ENCODE results near the gene LIF.
A peak's percentile ranks its signal among the peaks of the same experiment; 100 is the strongest.

Gene LIF

DNA sequence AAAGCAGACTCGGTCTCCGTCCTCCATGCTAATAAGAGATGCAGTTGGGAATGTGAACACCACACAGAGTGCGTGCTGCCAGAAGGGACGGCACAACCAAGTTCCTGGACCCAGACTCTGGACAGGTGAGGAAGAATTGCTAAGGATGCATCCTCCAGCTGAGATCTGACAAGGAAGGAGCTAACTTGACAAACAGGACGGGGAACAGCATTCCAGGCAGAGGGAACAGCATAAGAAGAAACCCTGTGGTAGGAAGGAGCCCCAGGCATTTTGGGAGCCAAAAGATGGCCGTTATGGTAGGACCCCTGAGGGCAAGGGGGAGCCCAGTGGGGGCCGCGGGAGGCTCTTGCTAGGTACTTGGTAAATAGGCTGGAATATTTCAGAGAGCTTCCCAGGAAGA is 14.1 kb upstream of the LIF start:
- TF ChIP-seq, protein P1, sequence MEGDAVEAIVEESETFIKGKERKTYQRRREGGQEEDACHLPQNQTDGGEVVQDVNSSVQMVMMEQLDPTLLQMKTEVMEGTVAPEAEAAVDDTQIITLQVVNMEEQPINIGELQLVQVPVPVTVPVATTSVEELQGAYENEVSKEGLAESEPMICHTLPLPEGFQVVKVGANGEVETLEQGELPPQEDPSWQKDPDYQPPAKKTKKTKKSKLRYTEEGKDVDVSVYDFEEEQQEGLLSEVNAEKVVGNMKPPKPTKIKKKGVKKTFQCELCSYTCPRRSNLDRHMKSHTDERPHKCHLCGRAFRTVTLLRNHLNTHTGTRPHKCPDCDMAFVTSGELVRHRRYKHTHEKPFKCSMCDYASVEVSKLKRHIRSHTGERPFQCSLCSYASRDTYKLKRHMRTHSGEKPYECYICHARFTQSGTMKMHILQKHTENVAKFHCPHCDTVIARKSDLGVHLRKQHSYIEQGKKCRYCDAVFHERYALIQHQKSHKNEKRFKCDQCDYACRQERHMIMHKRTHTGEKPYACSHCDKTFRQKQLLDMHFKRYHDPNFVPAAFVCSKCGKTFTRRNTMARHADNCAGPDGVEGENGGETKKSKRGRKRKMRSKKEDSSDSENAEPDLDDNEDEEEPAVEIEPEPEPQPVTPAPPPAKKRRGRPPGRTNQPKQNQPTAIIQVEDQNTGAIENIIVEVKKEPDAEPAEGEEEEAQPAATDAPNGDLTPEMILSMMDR (conservative IDR thresholded peaks at IDR 0.05; ENCODE audit: control insufficient read depth, insufficient read depth, low read depth, low read length) = no peak
- no peak overlapping the region for H3K4me3 ChIP-seq (ENCODE audit: control insufficient read depth, low read depth, low read length)
- DNase-seq (ENCODE audit: low read depth) = no peak

DNA sequence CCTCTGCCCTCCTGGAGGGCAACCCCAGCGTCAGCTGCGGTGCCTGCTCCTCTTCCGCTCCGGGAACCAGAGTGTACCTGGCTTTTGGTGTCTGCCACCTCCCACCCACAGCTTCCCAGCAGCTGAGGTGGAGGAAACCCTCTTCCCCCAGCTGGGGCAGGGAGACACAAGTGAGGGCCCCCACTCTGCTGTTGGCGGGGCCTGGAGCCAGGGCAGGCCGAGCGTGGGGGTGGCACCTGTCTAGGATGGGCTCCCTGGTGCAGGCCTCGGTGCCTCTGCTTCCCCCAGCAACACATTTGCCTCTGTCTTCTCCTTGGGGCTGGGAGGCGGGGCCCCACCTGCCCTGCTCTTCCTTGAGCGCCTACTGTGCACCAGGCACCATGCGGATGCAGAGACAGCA is 13.7 kb upstream of the LIF start:
- H3K4me3 ChIP-seq (ENCODE audit: control insufficient read depth, low read depth, low read length) = no peak overlapping the region
- no peak for DNase-seq (ENCODE audit: low read depth)
- TF ChIP-seq, protein P1 (conservative IDR thresholded peaks at IDR 0.05; ENCODE audit: control insufficient read depth, insufficient read depth, low read depth, low read length) = no peak

DNA sequence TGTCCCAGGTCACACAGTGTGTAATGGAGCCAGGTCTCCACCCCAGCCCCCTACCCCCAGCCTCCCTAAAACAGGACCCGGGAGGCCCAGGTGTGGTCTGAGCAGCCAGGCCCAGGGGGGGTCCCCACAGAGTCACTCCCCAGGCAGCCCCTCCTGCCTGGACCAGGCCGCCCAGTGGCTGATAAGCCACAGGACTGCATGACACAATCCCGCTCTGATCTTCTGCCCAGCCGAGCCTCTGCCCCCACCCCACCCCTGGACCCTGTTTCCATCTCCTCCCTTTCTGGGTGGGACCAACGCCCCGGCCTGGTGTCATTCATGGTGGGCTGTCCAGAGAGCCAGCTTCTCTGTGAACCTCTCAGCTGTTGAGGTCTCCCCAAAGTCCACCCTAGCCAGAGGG is 7.8 kb upstream of the LIF start:
- TF ChIP-seq, protein P1 (conservative IDR thresholded peaks at IDR 0.05; ENCODE audit: control insufficient read depth, insufficient read depth, low read depth, low read length) = no peak
- no peak for DNase-seq (ENCODE audit: low read depth)
- no peak overlapping the region for H3K4me3 ChIP-seq (ENCODE audit: control insufficient read depth, low read depth, low read length)

DNA sequence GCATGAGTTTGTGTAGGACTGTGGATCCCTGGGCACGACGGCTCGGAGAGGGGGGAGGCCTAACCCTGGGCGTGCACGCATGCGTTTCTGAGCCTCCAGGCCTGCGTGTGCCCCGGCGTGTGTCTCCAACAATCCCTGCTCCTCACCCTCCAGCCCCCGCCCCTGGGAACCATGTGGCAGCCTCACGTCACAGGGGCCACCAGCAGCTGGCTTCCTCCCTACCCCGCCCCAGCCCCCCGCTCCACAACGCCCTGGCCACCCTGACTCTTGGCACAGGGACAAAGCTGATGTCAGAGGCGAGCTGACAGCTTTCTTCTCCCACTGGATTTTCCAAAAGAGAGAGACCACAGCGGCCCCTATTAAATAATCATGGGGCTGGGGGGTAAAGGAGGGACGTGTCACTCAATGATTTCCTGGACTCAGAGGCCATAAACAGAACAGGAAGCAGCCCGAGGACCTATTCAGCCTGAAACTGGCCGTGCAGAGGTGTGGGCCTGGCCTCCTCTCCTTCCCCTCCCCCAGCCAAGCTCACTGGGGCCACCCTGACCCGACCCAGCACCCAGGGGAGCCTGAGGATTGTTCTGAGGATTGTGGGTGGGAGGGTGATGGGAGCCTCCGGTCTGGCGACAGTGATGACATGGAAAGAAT is 6.8 kb upstream of the LIF start:
- H3K4me3 ChIP-seq (ENCODE audit: control insufficient read depth, low read depth, low read length) = no peak overlapping the region
- TF ChIP-seq, protein P1 (conservative IDR thresholded peaks at IDR 0.05; ENCODE audit: control insufficient read depth, insufficient read depth, low read depth, low read length) = no peak
- DNase-seq (ENCODE audit: low read depth) = peak; percentile 47

DNA sequence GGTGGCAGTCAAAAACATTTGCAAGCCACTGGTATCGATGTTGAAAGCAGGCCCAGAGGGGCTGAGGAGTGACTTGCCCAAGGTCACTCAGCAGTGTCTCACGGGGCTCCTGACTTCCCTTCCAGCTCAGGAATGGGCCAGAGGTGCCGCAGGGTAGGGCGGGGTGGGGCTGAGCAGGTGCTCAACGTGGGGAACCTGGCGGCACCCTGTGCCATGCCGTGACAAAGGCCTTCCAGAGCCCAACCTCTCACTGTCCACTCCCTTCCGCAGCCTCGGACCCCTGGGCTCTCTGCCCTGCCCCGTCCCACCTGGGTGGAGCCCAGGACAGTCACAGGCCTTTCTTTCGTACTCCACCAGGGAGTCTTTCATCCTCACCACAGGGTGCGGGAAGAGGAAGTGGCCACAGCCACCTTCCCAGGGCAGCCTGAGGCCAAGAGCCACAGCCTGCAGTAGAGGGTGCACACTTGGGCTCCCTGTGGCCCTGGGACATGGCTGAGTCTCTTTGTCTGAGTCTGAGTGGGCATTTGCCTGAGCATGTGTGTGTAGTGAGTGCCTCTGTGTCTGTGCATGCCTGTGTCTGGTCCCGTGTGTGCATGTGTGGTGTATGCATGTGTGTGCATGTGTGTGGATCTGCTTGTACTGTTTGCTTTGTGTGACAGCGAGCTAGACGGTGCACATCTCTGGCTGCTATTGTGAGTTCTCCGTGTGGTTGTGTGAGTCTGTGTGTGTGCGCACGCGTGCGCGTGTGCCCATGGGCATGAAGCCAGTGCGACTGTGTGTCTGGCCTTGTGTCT is 6.0 kb upstream of the LIF start:
- H3K4me3 ChIP-seq (ENCODE audit: control insufficient read depth, low read depth, low read length) = no peak overlapping the region
- no peak for DNase-seq (ENCODE audit: low read depth)
- TF ChIP-seq, protein P1 (conservative IDR thresholded peaks at IDR 0.05; ENCODE audit: control insufficient read depth, insufficient read depth, low read depth, low read length) = no peak

DNA sequence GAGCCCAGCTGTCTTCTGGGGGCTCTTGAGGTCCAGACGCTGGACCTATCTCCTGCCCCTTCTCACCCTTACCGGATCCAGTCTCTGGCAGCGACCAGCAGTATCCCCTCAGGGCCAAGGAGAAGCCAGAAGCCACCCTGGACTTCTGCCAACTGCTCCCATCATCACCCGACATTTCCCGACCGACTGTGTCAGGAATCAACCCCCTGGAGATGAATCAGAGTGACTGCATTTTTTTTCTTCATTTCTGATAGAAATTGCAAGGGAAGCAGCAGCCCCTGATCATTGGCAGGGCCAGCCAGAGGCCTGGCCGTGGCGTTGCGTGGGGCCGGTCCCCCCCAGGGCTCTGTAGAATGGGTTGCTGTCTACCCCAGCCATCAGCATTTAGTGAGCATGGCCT is 5.2 kb upstream of the LIF start:
- TF ChIP-seq, protein P1 (conservative IDR thresholded peaks at IDR 0.05; ENCODE audit: control insufficient read depth, insufficient read depth, low read depth, low read length) = no peak
- peak; percentile 64 for DNase-seq (ENCODE audit: low read depth)

More for the DNA sequence above, 5.2 kb upstream of the LIF start:
- H3K4me3 ChIP-seq (ENCODE audit: control insufficient read depth, low read depth, low read length) = no peak overlapping the region

All from fibroblast of mammary gland (primary cell).